Activated T-cell treated with anti-CD3 and anti-CD28 coated beads, Interleukin-2, amount 50 U/mL, for 4 hours (primary cell): ENCODE measurements around the gene PSME3. TPM values are rescaled to one million over a fixed set of nuclear protein-coding genes. Genes with fewer than 3 reads are reported as not detected.

Source experiments
- ATAC-seq, 2 donors: fragments of 200-7000 bp; cut with Tn5 transposase; one replicate each; pipeline ENCODE4 v1.10.0; 2021
- DNase-seq: peaks from one replicate; pipeline ENCODE4 v3.0.0-alpha.2; 2020
- H3K27me3 Mint-ChIP-seq: one replicate; pipeline ENCODE4 v1.8.0; 2021; ENCODE audit warnings: low read depth, mixed read lengths
- H3K36me3 Mint-ChIP-seq: one replicate; pipeline ENCODE4 v1.8.0; 2022; ENCODE audit warnings: mixed read lengths; ENCODE audit not compliant: insufficient read depth
- H3K4me1 Mint-ChIP-seq: one replicate; pipeline ENCODE4 v1.8.0; 2021; ENCODE audit warnings: low read depth, mixed read lengths
- H3K4me3 Mint-ChIP-seq: one replicate; pipeline ENCODE4 v1.8.0; 2021; ENCODE audit warnings: mild to moderate bottlenecking, moderate library complexity, mixed read lengths
- H3K9me3 Mint-ChIP-seq: one replicate; pipeline ENCODE4 v1.8.0; 2021; ENCODE audit warnings: mixed read lengths
- total RNA-seq, 3 donors: library from RNA; stranded (reverse); gene quantifications; one replicate each; pipeline ENCODE4 v1.2.1, GENCODE V29; 2021

The PSME3 gene
- total RNA-seq, 3 donors from 2014 or later = 361 to 401 (median 376) TPM

DNA sequence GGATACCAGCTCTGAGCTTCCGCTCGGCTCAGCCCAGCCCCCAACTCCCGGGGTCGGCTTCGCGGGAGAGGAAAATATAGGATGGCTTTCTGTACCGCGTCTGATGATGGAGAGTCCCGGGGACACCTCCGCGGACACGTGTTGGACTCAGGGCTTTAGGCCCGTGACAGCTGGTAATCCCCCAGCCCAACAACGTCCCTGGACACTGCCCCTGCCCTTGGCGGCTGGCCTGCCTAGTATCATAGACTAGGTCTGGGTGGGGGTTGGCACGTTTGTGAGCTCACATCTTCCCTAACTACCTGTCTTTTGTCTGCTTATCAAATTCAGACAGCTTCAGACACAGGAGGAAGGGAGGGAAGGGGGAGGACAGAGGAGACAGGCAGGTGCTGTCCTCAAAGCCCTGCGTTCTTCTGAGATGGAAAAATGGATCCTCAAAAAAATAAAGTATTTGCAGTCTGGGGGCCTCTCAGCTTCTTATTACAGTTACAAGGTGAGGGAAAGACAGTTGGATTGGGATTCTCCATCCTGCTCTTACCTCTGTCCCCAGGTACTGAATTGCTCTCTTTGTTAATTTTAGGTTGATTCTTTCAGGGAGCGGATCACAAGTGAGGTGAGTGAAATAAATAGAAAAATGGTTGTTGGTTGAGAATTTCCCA lies 698 bp downstream of the PSME3 start:
- DNase-seq (no peak), ATAC-seq (no peak)
- Mint-ChIP-seq H3K4me1 (peaks cover 23% of the 10 kb centered on the region), H3K4me3 (peak overlapping the region; percentile 96), H3K27me3 (peaks cover 4% of the 10 kb centered on the region), H3K9me3 (no peaks in the 10 kb centered on the region), H3K36me3 (peaks cover 16% of the 10 kb centered on the region)

DNA sequence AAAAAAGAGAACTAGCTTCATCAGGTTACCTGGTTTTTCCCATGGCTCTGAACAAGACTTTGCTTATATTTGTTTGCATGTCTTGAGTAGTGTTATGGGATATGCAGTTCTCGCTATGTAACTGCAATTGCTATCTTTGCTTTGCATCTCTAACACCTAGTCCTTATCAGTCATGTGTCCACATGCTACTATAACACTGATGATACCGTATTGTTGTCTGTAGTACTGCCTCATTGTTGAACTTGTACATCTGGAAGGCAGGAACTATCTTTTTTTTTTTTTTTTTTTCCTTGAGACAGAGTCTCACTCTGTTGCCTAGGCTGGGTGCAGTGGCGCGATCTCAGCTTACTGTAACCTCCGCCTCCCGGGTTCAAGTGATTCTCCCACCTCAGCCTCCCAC lies 2.5 kb downstream of the PSME3 start:
- H3K36me3 Mint-ChIP-seq = peaks cover 24% of the 10 kb centered on the region
- DNase-seq (no peak), ATAC-seq (no peak)
- H3K9me3 Mint-ChIP-seq = no peaks in the 10 kb centered on the region
- H3K4me3 Mint-ChIP-seq = no peak overlapping the region
- H3K27me3 Mint-ChIP-seq = no peaks in the 10 kb centered on the region
- H3K4me1 Mint-ChIP-seq = peaks cover 23% of the 10 kb centered on the region

DNA sequence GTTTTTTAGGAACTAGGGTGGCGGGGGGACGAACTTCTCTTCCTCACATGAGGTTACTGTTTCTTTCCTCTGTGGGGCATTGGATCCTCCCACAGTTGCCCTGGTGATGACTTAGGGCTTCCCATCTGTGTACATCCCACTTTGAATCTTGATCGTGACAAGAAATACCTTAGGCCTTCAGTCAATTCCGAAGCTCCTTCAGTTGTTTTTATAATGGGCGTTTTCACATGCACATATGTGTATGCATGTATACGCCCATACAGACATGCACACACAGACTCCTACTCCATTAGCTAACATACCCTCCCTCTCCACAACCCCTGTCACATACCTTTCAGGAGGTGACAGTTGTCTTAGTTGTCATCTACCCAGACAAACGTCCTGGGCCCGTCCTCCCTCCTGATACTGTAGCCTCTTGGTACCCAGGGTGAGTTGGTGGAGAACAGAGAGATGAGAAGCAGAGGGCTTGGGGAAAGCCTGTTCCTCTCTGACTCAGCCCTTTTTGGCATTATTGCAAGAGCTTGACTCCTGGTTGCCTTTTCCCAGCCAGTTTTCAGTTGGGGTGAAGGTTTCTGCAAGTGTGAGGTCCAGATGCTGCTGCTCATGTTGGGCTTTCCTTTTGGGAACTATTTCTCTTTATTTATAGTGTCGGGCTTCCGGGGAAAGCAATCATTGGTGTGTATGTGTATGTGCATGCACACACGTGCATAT lies 8.9 kb downstream of the PSME3 start:
- ATAC-seq = no peak
- Mint-ChIP-seq H3K27me3 (no peaks in the 10 kb centered on the region), H3K4me3 (no peak overlapping the region), H3K9me3 (no peaks in the 10 kb centered on the region), H3K4me1 (peaks cover 13% of the 10 kb centered on the region), H3K36me3 (peaks cover 46% of the 10 kb centered on the region)
- DNase-seq = no peak

- DNase-seq = no peak
- H3K27me3 Mint-ChIP-seq = no peaks in the 10 kb centered on the region
Observed at GRCh38 chr17:42843358-42843934, 10.2 kb downstream of the PSME3 start.

GRCh38 chr17:42844271-42844670 lies 11.1 kb downstream of the PSME3 start, which contains the start of gene AOC2:
TSS of gene AOC2 (plus strand) at chr17:42844580. CDS start at chr17:42844627, 47 bp downstream.
- H3K36me3 Mint-ChIP-seq = peaks cover 29% of the 10 kb centered on the region
- no peak for DNase-seq
- no peaks in the 10 kb centered on the region for H3K9me3 Mint-ChIP-seq
- H3K4me3 Mint-ChIP-seq = no peak within 1 kb of the TSS
- peaks cover 11% of the 10 kb centered on the region for H3K4me1 Mint-ChIP-seq
- H3K27me3 Mint-ChIP-seq = no peaks in the 10 kb centered on the region
- ATAC-seq = no peak

More at GRCh38 chr17:42843358-42843934, 10.2 kb downstream of the PSME3 start:
- H3K36me3 Mint-ChIP-seq = peaks cover 37% of the 10 kb centered on the region
- H3K4me1 Mint-ChIP-seq = peaks cover 11% of the 10 kb centered on the region
- no peaks in the 10 kb centered on the region for H3K9me3 Mint-ChIP-seq
- no peak for ATAC-seq
- H3K4me3 Mint-ChIP-seq = no peak overlapping the region

- Mint-ChIP-seq H3K36me3 (peaks cover 25% of the 10 kb centered on the region), H3K4me3 (no peak overlapping the region), H3K4me1 (peaks cover 11% of the 10 kb centered on the region), H3K9me3 (no peaks in the 10 kb centered on the region), H3K27me3 (no peaks in the 10 kb centered on the region)
- ATAC-seq (no peak), DNase-seq (no peak)
Observed at GRCh38 chr17:42844761-42845555, 11.8 kb downstream of the PSME3 start.

DNA sequence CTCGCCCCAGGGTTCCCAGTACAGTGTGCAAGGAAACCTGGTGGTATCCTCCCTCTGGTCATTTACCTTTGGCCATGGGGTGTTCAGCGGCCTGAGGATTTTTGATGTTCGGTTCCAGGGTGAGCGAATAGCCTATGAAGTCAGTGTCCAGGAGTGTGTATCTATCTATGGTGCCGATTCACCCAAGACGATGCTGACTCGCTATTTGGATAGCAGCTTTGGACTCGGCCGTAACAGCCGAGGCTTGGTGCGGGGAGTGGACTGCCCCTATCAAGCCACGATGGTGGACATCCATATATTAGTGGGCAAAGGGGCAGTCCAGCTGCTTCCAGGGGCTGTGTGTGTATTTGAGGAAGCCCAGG lies 12.3 kb downstream of the PSME3 start:
- no peak for DNase-seq
- Mint-ChIP-seq H3K36me3 (peaks cover 25% of the 10 kb centered on the region), H3K9me3 (no peaks in the 10 kb centered on the region), H3K4me3 (no peak overlapping the region), H3K27me3 (no peaks in the 10 kb centered on the region), H3K4me1 (peaks cover 11% of the 10 kb centered on the region)
- ATAC-seq = peak in 1 of 2 donors; percentile 2

DNA sequence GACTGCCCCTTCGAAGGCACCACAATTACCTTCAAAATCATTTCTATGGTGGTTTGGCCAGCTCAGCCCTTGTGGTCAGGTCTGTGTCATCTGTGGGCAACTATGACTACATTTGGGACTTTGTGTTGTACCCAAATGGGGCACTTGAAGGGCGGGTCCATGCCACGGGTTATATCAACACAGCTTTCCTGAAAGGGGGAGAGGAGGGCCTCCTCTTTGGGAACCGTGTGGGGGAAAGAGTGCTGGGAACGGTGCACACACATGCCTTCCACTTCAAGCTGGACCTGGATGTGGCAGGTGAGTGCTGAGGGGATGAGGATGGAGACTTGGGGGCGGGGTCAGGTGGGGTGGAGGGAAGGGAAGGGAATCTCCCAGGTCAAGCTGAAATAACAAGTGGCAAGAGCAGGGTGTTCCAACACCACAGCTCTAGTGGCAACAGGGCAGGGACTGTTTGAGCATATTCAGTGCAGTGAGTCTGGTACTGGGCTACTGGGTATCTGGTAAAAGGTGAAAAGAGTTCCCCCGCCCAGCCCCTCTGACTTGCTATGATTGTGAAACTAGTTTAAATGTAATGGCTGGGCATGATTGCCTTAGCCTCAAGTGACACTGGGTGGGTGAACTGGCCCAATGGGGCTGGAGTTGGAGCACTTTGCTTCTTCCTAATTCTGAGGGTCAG lies 12.9 kb downstream of the PSME3 start:
- no peaks in the 10 kb centered on the region for H3K9me3 Mint-ChIP-seq
- no peak overlapping the region for H3K4me3 Mint-ChIP-seq
- ATAC-seq (peak; percentile 68 to 83), DNase-seq (no peak)
- no peaks in the 10 kb centered on the region for H3K27me3 Mint-ChIP-seq
- H3K36me3 Mint-ChIP-seq = peaks cover 25% of the 10 kb centered on the region
- peaks cover 11% of the 10 kb centered on the region for H3K4me1 Mint-ChIP-seq

DNA sequence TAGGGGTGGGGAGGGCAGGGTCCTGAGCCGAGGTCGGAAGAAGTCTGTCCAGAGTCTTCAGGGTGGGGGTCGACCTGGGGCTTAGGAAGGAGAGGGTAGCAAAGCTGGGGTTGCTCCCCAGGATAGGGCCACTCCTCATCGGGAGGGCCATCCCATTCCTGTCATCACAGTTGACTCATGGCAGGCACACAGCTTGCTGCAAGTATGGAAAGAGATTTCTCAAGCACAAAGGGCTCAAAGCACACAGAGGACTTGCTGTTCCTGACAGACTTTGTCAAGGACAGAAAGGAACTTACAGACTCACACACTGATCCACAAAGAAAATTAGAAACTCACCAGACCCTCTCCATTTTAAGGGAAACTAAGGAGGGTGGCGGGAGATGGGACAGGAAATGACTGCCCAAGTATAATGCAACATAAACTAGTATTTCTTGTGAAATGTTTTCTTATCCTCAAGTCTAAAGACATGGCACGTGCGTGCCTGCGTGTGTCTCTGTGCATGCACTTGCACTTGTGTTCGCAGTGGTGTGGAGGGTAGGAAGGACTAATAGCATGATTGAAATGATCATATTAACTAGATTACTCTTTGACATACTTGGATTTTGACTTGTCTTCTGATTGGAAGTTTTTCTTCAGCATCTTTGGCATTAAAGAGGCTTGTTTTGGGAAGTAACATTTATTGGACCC lies 13.5 kb downstream of the PSME3 start:
- Mint-ChIP-seq H3K9me3 (no peaks in the 10 kb centered on the region), H3K36me3 (peaks cover 21% of the 10 kb centered on the region), H3K4me1 (peaks cover 11% of the 10 kb centered on the region), H3K27me3 (no peaks in the 10 kb centered on the region), H3K4me3 (no peak overlapping the region)
- ATAC-seq (no peak), DNase-seq (no peak)

DNA sequence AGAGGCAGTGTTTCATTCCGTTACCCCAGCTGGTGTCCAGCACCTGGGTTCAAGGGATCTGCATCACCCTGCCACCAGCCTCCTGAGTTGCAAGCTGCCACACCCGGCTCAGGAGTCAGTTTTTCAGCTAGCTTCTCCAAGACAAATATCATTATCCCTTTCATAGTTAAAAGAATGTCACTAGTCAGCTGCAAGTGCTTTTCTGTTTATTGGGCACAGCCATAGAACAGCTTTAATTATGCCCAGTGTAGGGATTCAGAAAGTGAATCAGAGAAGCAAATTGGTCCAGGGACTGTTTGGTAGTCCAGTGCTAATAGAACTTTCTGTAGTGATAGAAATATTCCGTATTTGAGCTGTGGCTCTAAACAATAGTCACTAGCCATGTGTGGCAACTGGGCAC lies 14.9 kb downstream of the PSME3 start:
- DNase-seq (no peak), ATAC-seq (no peak)
- H3K9me3 Mint-ChIP-seq = no peaks in the 10 kb centered on the region
- no peaks in the 10 kb centered on the region for H3K27me3 Mint-ChIP-seq
- H3K36me3 Mint-ChIP-seq = peaks cover 10% of the 10 kb centered on the region
- H3K4me3 Mint-ChIP-seq = no peak overlapping the region
- peaks cover 11% of the 10 kb centered on the region for H3K4me1 Mint-ChIP-seq

- Mint-ChIP-seq H3K36me3 (peaks cover 7% of the 10 kb centered on the region), H3K4me1 (peaks cover 11% of the 10 kb centered on the region), H3K9me3 (no peaks in the 10 kb centered on the region), H3K4me3 (no peak overlapping the region), H3K27me3 (no peaks in the 10 kb centered on the region)
- ATAC-seq = no peak
- DNase-seq = no peak
Observed at GRCh38 chr17:42849031-42849430, 15.8 kb downstream of the PSME3 start.

DNA sequence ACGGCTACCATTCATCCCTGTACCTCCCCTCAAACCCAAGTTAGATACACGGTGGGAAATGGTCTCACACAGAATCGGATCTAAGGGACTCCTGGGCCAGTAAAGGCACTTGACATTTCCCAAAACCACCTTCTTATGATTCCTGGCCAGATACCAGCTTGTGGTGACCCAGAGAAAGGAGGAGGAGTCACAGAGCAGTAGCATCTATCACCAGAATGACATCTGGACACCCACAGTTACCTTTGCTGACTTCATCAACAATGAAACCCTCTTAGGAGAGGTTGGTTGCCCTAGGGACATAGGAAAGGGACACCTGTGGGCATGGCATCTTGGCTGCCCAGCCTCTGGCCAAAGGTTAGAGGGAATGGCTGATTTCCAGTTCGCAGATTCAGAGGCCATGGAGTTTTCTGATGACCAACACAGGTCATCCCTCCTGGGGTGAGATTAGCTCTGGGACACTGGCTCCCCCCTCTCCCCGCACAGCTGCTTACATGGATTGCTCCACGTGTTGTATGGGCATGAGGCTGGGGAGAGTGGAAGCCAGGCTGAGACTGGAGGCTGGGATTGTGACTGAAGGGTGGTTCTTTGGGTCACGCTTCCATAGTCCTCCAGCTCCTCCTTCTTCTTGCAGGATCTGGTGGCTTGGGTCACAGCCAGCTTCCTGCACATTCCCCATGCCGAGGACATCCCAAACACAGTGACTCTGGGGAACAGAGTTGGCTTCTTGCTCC lies 16.4 kb downstream of the PSME3 start:
- H3K4me1 Mint-ChIP-seq = peaks cover 11% of the 10 kb centered on the region
- peaks cover 7% of the 10 kb centered on the region for H3K36me3 Mint-ChIP-seq
- no peaks in the 10 kb centered on the region for H3K9me3 Mint-ChIP-seq
- DNase-seq (no peak), ATAC-seq (no peak)
- H3K4me3 Mint-ChIP-seq = no peak overlapping the region
- H3K27me3 Mint-ChIP-seq = no peaks in the 10 kb centered on the region

- H3K36me3 Mint-ChIP-seq = no peaks in the 10 kb centered on the region
- ATAC-seq (no peak), DNase-seq (no peak)
- no peak within 1 kb of the TSS for H3K4me3 Mint-ChIP-seq
- H3K9me3 Mint-ChIP-seq = no peaks in the 10 kb centered on the region
- H3K4me1 Mint-ChIP-seq = peaks cover 4% of the 10 kb centered on the region
- no peaks in the 10 kb centered on the region for H3K27me3 Mint-ChIP-seq
Observed at GRCh38 chr17:42850954-42851353, 17.8 kb downstream of the PSME3 start, which contains the start of gene AOC3. TSS of gene AOC3 (plus strand) at chr17:42851199. CDS start at chr17:42851344, 145 bp downstream.
